HG03064 (cell line): Measurements from ENCODE around the gene RER1.

Experiments
- ATAC-seq: cut with Tn5 transposase; IDR thresholded peaks from one replicate; pipeline ENCODE4 v1.9.1; 2021; ENCODE audit warnings: low read depth; ENCODE audit not compliant: unreplicated experiment

RER1 gene

DNA sequence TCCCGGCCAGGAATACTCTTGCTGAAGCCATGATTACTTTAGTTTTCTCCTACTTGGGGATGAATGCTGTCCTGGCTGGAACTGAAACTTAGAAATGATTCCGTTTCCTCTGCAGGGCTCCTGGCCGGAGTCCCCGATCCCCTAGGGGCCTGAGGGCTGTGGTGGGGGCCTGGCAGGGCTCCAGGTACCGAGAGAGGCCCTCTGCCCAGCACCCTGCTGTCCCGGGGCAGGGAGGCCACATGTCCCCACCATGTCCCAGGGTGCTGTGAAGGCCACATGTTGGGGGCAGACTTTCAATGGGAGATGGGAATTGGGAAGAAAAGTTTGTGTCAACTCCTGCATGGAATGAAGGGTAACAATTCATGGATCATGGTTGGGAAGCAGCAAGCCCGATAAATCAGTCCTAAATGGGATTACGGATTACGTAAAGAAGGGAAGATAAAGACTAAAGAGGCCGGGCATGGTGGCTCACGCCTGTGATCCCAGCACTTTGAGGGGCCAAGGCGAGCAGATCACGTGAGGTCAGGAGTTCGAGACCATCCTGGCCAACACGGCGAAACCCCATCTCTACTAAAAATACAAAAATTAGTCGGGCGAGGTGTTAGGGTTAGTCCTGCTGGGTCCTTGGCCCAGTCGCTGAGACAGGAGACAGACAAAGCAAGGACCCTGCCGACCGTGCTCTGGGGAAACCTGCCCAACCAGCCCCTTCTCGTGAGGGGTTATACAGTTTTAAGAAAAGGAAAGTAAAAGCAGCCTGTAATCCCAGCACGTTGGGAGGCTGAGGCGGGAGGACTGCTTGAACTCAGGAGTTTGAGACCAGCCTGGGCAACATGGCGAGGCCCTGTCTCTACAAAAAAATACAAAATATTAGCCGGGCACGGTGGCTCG, 37.8 kb upstream of the RER1 start:
- ATAC-seq, result no peak

GRCh38 chr1:2354511-2355372, 36.9 kb upstream of the RER1 start:
- no peak for ATAC-seq

GRCh38 chr1:2355373-2356261, 36.0 kb upstream of the RER1 start:
- ATAC-seq, result no peak

DNA sequence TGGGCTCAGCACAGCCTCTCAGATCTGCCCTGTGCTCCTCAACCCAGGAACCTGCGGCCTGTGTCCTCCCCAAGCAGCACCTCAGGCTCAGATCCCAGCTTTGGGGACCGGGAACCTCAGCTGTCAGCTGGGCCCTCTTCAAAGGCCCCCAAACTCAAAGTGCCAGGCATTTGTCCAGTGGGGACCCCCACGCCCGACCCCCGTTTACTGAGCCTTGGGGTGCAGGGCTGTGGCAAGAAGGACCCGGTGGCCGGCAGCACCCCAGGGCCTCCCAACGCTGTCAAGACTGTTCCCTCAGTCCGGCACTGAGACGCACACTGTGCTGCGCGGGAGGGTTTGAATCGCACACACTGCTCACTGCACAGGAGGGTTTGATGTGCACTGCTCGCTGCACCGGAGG, 35.2 kb upstream of the RER1 start:
- no peak for ATAC-seq

DNA sequence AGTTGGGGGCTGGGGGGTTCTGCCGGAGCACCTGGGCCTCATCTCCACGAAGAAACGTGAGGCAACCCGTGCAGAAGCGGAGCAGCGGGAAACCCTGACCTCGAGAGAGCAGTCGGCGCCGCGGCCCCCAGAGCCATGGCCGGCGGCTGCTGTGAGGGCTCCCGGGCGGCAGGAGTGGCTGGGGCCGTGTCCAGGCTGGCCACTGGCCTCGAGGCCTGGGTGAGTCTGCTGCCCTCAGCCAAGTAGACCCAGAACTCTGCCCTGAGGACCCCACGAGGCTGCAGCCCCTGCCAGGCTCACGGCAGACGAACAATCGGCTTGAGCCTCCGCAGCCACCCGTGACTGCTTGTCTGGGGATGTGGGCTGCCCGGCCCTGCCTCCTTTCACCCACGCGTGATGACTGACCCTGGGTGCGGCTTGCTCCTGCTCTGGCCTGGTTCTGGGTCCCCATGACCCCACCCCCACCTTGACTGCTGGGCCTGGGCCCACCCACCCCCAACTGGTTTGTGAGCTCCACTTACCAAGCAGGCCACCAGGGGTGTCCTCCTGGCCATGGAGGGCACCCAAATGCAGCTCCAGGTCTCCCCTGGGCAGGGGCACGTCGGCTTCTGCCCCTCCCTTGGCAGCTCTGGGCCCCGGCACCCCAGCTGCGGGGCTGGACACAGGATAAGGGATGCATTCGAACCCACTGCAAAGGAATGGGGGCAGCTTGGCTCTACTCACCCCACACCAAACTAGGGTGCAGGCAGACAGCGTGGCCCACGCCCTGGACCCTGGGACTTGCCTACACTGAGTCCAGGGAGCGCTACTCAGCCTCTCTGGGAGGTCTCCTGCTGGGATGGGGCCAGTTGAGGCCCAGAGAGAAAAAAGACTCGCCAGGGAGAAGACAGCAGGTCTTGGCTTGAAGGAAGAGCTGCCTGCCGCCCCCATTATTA, 34.5 kb upstream of the RER1 start:
- no peak for ATAC-seq

DNA sequence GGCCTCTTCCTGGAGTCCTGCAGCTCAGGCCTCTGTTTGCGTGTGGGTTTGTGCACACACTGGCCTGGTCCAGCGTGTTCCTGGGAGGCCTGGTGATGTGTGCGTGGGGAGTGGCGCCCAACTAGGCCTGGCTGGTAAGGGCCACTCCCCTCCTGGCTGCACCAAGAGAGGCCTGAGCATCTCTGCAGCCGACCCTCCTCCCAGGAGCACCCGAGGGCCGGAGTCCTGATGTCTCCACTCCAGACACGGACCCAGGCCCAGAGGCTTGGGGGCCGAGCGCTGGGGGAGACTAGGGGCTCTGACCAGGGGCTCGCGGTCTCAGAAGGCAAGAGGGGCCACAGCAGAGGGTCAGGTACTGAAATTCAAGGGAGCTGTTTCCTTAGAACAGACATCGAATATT, 33.6 kb upstream of the RER1 start:
- no peak for ATAC-seq

GRCh38 chr1:2358651-2359640, 32.7 kb upstream of the RER1 start:
- no peak for ATAC-seq

DNA sequence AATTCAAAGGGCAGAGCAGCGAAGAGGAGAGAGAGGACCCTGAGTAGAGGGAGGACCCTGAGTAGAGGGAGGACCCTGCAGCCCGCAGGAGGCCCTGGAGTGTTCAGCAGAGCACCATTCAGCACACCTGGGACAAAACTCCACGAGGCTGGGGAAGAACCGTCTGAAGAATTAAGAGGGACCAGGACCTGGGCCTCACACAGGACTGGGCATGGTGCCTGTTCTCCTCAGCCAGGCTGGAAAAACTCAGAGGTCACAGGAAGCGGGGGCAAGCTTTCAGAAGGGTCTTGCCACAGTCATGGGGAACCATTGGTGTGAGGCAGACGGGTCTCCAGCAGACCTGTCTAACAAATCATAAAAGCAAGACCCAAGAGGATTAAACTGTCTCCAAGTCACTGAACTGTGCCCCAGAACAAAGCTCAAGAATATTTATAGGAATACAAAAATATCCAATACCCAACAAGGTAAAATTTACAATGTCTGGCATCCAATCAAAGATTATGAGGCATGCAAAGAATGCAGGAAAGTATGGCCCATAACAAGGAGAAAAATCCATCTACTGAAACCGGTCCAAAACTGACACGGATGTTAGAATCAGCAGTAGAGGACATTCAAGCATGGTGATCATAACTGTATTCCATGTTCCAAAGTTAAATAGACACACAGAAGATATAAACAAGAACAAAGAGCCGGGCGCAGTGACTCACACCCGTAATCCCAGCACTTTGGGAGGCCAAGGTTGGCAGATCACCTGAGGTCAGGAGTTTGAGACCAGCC, 30.9 kb upstream of the RER1 start:
- ATAC-seq, result no peak

DNA sequence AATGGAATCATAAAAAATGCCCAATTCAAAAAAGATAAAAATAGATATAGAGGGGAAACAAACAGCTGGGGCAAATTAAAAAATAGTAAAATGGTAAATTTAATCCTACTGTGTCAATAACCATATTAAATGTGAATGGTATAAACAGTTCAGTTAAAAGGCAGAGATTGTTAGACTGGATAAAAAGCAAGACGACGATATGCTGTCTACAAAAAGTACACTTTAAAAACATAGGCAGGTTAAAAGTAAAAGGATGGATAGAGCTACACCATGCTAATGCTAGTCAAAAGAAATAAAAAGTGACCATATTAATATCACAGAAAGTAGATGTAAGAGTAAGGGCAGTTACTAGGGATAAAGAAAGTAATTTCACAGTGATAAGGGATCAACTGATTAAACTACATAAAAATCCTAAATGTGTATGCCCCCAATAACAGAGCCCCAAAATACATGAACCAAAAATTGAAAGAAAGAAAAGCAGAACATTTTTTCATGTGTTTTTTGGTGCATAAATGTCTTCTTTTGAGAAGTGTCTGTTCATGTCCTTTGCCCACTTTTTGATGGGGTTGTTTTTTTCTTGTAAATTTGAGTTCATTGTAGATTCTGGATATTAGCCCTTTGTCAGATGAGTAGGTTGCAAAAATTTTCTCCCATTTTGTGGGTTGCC, 27.7 kb upstream of the RER1 start:
- ATAC-seq, result no peak

DNA sequence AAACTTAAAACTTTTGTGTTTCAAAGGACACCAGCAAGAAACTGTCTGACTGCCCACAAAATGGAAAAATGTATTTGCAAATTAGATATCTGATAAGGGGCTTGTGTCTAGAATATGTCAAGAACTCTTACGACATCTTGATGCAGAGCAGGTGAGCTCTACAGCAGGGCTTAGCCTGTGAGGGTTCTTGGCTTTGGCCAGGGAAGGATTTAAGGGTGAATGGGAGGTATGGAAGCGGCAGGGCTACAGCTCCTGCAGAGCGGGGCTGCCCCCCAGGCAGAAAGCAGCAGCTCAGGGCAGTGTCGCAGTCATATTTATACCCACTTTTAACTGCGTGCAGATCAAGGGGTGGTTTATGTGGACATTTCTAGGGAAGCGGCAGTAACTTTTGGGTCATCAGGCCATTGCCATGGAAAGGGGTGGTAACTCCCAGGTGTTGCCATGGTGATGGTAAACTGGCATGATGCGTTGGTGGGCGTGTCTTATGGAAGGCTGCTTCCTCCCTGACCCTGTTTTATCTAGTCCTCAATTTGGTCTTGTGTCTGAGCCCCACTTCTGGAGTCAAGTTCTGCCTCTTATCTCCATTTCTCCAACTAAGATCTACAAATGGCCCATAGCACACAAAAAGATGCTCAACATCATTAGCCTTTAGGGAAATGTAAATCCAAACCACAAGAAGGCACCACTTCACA, 23.4 kb upstream of the RER1 start:
- ATAC-seq, result no peak

DNA sequence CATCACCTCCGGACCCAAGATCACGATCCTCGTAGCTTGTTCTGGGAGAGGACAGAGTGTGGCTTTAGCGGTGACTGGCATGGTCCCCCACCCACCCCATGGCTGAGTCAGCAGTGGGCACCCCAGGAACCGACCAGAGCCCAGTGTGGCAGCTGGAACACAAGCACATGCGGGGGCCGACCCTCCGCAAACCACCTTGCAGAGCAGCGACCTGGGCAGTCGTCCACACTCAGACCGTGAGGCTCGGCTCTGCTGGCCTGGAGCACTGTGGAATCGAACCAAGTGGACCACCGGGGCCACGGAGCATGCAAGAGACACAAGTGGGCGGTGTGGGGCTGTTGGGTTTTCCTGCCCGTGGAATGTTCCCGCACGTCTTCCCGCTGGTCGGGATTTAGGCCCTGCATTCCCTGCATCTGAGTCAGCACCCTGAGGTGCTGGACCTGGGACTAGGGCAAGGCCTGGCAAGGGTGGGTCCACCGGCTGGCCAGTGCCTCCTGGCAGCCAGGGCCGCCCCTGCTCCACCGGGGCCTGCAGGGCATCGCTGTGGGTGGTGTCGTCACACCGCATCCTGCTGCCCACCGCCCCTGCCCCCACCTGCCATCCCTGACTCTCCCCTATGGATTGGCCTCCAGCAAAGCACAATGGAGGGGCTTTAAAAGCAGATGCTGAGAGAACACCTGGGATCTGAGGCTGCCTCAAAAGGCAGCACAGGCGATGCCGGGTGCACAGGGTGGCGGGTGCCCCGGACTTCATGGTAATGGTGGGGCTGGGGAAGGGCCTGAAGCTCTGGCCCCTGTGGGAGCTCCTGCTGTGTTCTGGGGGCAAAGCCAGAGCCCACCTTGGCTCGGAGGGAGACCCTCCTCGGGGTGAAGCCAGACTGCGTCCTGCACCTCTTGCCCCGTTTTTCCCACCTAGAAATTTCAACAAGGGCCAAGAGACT, 18.8 kb upstream of the RER1 start:
- ATAC-seq, result no peak

DNA sequence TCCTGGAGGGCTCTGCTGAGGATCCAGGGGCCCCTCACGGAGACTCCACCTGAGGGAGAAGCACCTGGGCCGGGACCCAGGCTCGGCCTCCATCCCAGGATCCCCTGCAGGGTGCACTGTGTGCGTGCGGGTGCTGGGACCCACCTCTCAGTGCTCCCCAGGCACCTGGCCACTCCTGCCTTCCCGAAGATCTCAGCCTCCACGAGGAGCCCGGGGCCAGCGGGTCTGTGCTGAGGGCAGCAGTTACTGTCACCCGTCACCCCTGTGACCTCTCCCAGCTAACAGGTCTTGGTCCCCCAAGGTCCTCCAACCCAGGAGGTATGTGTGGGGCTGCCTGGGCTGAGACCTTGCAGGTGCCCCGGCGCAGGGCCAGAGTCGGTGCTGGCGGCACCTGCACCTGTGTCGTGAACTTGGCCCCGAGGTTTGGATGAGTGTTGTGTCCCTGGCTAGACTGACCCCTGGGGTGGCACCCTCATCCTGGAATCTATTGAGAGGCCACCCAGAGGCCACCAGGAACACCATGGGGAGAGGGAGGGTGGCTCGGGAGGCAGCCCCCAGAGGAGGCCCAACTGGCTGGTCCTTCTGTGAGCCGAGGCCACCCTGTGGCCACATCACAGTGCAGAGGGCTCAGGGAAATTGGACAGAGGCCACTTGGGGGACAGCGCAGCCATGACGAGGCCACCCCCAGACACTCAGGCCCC, 17.9 kb upstream of the RER1 start:
- no peak for ATAC-seq

DNA sequence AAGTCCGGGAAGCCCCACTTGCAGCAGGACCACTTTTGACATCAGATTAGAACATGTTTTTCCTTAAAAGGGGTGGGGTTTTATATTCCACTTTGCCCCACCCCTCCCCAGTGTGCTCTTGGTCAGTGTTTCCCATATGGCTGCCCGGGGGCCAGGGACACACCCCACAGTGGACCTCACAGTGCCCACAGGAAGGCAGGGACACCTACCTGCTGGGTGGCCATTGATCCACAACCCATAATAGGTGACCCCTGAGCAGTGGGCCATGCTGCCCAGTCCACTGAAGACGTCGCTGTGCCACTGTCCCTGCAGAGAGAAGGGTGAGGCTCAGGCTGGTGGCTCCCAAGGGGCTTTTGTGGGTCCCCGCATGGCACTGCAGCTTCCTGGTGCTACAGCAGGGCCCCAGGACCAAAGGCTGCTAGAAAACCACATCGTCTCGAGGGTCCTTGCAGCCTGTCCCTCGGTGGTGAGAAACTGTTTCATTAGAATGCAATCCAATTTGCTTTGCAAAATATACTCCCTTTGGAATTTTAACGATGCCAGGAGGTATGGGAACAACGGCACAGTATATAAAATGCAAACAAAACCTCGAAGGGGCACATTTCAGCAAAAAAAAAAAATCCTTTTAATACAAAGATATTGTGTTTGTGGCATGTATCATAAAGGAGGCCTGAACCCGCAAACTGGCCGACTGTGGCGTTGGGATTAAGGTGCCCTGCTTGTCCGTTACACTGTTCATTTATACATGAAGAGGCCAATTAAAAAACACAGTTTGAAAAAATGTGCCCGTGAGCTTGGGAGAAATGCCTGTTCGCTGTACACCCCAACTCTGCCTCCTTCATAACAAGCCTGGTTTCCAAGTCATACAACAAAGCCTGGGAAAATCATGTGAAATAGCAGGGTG, 17.1 kb upstream of the RER1 start:
- ATAC-seq, result no peak
